Measurements from ENCODE around the gene AR. TPM values are rescaled to one million over a fixed set of nuclear protein-coding genes. Genes with fewer than 3 reads are reported as not detected.

The AR gene
- total RNA-seq, 1 experiment from 2014 or later, result 0.05 TPM

- no peak for ATAC-seq
- no peak overlapping the region for H3K27ac ChIP-seq (ENCODE audit: low read length)
- BruUV-seq (replicated peaks), result no TSS peak
- H3K36me3 ChIP-seq (ENCODE audit: control insufficient read depth, insufficient read depth, low read length), result no peaks in the 10 kb centered on the region
- H3K4me1 ChIP-seq (ENCODE audit: control insufficient read depth, insufficient read depth, low read length), result no peaks in the 10 kb centered on the region
- no peaks in the 10 kb centered on the region for H3K9me3 ChIP-seq (ENCODE audit: control insufficient read depth, insufficient read depth, low read depth, low read length)
- ChIA-PET POLR2A (no interaction called here), CTCF (no interaction called here)
- TF ChIP-seq SIN3A (IDR thresholded peaks at IDR 0.05; ENCODE audit: borderline replicate concordance, insufficient read depth, low read depth, low read length), result no peak
- no peak for TF ChIP-seq POLR2AphosphoS5 (IDR thresholded peaks at IDR 0.05; ENCODE audit: low read depth, low read length)
- no peak for TF ChIP-seq TCF7L2 (IDR thresholded peaks at IDR 0.05; ENCODE audit: low read depth, low read length)
- TF ChIP-seq CTCF (IDR thresholded peaks at IDR 0.05), result no peak
- no peak for TF ChIP-seq REST (IDR thresholded peaks at IDR 0.05; ENCODE audit: insufficient read depth in 1 of 2, low read depth in 2 of 2, low read length in 1 of 2)
- H3K4me3 ChIP-seq (ENCODE audit: low read depth in 2 of 2, low read length in 2 of 2), result no peak overlapping the region
- intact Hi-C loops (cut with micrococcal nuclease; ENCODE audit: unreplicated experiment) (no loop called here), in situ Hi-C loops (cut with HindIII; ENCODE audit: low pct_unique_long_range_greater_than_20kb, low sequenced_read_pairs) (no loop called here)
- DNase-seq (ENCODE audit: low read depth, low spot score), result no peak
- no peaks in the 10 kb centered on the region for H3K27me3 ChIP-seq (ENCODE audit: control insufficient read depth, insufficient read depth, low read length)
Measured at GRCh38 chrX:67596839-67597790, 53.3 kb downstream of the AR start.

- BruUV-seq (replicated peaks), result no TSS peak
- Histone ChIP-seq H3K4me1 (ENCODE audit: control insufficient read depth, insufficient read depth, low read length) (no peaks in the 10 kb centered on the region), H3K27ac (ENCODE audit: low read length) (no peak overlapping the region), H3K27me3 (ENCODE audit: control insufficient read depth, insufficient read depth, low read length) (no peaks in the 10 kb centered on the region), H3K4me3 (ENCODE audit: low read depth in 2 of 2, low read length in 2 of 2) (no peak overlapping the region), H3K36me3 (ENCODE audit: control insufficient read depth, insufficient read depth, low read length) (no peaks in the 10 kb centered on the region), H3K9me3 (ENCODE audit: control insufficient read depth, insufficient read depth, low read depth, low read length) (no peaks in the 10 kb centered on the region)
- CTCF ChIA-PET, result no interaction called here
- intact Hi-C loops (cut with micrococcal nuclease; ENCODE audit: unreplicated experiment) (no loop called here), in situ Hi-C loops (cut with HindIII; ENCODE audit: low pct_unique_long_range_greater_than_20kb, low sequenced_read_pairs) (no loop called here)
- no peak for DNase-seq (ENCODE audit: low read depth, low spot score)
- no peak for ATAC-seq
- TF ChIP-seq TCF7L2 (IDR thresholded peaks at IDR 0.05; ENCODE audit: low read depth, low read length) (no peak), CTCF (IDR thresholded peaks at IDR 0.05) (no peak), POLR2AphosphoS5 (IDR thresholded peaks at IDR 0.05; ENCODE audit: low read depth, low read length) (no peak), SIN3A (IDR thresholded peaks at IDR 0.05; ENCODE audit: borderline replicate concordance, insufficient read depth, low read depth, low read length) (no peak), REST (IDR thresholded peaks at IDR 0.05; ENCODE audit: insufficient read depth in 1 of 2, low read depth in 2 of 2, low read length in 1 of 2) (no peak)
- POLR2A ChIA-PET, result no interaction called here
Measured at GRCh38 chrX:67599532-67599931, 55.7 kb downstream of the AR start.

Data from Panc1 (cell line).